HG03342 (cell line): ENCODE measurements around the gene LARGE1.

ENCODE experiments used
- ATAC-seq: cut with Tn5 transposase; IDR thresholded peaks from one replicate; pipeline ENCODE4 v1.9.1; 2021; ENCODE audit warnings: mild to moderate bottlenecking, moderate library complexity; ENCODE audit not compliant: unreplicated experiment

LARGE1 gene

DNA sequence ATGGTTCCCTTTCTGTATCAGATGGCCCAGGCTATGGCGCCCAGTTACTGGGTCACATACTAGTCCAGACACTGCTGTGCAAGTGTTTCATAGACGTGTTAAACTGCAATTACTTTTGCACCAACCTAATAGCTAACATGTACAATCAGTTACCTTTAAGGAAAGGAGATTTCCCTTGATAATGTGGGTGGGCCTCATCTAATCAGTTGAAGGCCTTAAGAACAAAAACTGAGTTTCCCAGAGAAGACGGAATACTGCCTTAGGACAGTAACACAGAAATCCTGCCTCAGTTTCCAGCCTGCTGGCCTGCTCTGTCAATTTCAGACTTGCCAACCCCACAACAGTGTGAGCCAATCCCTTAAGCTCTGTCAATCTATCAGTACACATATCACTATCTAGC is 632.2 kb downstream of the LARGE1 start:
- ATAC-seq = no peak

GRCh38 chr22:33275073-33275443 is 645.2 kb downstream of the LARGE1 start:
- ATAC-seq = no peak

GRCh38 chr22:33274214-33275072 is 645.8 kb downstream of the LARGE1 start:
- no peak for ATAC-seq

GRCh38 chr22:33272871-33273270 is 647.4 kb downstream of the LARGE1 start:
- ATAC-seq = no peak

DNA sequence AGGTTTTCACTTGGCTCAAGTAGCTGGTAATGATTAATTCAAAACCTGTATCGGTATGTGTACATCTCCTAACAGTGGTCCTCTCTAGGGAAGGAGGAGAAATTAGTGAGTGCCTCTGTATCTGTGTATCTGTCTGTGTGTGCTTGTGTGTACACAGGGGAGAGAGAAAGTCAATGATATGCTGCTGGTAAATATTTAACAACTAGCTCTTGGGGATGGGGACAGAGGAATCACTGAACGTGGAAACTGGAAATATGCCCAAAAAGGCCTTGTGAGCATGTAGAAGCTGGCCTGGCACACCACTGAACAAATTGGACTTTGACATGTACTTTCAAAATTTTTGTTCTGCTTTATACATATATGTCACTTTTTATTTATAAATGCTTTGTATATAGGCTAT is 648.1 kb downstream of the LARGE1 start:
- peak; percentile 37 for ATAC-seq

DNA sequence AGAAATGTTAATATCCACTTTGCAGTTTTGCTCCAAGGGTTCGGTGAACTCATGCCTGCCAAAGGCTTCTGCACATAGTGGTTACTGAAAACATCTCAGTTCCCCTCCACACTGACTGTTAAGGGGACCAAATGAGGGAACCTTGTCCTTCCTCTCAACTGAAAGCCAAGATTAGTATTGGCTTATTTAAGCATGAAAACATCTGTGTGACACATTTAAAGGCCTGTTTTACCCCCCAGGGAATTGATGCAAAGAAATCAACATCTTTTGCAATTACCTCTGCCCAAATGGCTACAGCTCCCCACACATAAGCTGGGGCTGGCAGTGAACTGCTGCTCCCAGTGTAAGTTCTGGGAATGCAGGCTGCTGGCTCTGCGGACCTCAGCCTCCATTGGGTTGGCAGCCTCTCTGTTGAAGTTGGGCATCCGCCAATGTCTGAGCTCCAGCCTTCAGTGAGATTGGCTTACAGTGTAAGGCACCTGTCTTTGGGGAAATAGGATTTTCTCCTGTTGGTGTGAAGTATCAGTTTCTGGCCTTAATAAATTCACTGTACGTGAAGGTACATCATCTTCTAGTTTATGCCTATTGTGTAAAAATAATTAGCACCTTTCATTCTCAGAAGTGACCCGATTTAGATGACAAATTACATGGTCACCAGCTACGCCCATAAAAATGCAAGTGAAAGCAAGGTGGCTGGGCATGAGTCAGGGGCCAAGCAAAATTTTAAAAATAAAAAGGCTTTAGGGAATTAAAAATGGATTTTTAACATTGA is 648.7 kb downstream of the LARGE1 start:
- peak; percentile 63 for ATAC-seq

- ATAC-seq = no peak
Observed at GRCh38 chr22:33270596-33270995, 649.7 kb downstream of the LARGE1 start.

- ATAC-seq = no peak
Observed at GRCh38 chr22:33261699-33262098, 658.6 kb downstream of the LARGE1 start.

GRCh38 chr22:33260498-33260897 is 659.8 kb downstream of the LARGE1 start:
- ATAC-seq = no peak

DNA sequence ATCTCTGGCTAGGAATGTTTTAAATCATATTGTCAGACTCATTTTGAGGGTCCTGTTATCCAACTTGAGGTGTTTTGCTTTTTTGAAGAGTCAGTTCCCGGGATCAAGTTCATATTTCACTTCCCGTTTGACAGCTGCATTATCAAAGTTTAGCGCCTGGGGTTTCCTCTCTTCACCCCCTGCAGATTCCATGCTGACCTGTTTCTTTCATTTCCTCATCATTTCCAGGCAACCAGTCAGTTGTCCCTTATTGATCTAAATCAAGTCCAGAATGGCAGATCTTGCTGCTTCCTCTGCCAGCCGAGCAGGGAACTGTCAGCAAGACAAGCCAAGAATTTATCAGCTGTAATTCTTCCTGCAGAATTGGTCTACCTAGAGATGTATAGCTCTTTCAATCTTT is 664.5 kb downstream of the LARGE1 start:
- no peak for ATAC-seq

GRCh38 chr22:33248948-33249347 is 671.3 kb downstream of the LARGE1 start:
- ATAC-seq = no peak

GRCh38 chr22:33247758-33248157 is 672.5 kb downstream of the LARGE1 start:
- ATAC-seq = peak; percentile 62

GRCh38 chr22:33242078-33242477 is 678.2 kb downstream of the LARGE1 start:
- ATAC-seq = no peak

- no peak for ATAC-seq
Observed at GRCh38 chr22:33240888-33241475, 679.3 kb downstream of the LARGE1 start.

DNA sequence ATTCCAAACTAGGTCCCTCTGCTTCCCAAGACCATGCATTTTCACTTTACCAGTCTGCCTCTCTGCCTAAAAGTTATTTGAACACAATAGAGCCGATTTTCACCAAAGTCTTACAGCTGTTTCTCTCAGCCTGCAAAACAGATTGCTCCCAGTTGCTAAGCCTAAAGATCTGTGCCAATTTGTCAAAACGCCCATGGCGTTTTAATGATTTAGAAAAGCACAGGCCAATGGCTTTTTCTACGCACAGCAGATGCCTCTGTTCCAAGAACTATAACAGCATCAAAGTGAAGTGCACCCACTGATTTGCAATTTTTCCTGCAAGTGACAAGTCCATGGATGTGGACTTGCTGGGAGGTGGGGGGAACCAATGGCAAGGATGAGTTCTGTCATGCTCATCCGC is 688.2 kb downstream of the LARGE1 start:
- ATAC-seq = no peak

GRCh38 chr22:33227791-33228190 is 692.5 kb downstream of the LARGE1 start:
- ATAC-seq = no peak

- no peak for ATAC-seq
Observed at GRCh38 chr22:33224841-33225240, 695.4 kb downstream of the LARGE1 start.
